HUDEP-2 (cell line): ENCODE data around the gene CRISPLD2.

Experiments
- DNase-seq, 76 experiments: peaks; one replicate each; lab custom pipeline; 2025; ENCODE audit not compliant: unreplicated experiment in 76 of 76; lab: John Stamatoyannopoulos, UW

Gene CRISPLD2

DNA sequence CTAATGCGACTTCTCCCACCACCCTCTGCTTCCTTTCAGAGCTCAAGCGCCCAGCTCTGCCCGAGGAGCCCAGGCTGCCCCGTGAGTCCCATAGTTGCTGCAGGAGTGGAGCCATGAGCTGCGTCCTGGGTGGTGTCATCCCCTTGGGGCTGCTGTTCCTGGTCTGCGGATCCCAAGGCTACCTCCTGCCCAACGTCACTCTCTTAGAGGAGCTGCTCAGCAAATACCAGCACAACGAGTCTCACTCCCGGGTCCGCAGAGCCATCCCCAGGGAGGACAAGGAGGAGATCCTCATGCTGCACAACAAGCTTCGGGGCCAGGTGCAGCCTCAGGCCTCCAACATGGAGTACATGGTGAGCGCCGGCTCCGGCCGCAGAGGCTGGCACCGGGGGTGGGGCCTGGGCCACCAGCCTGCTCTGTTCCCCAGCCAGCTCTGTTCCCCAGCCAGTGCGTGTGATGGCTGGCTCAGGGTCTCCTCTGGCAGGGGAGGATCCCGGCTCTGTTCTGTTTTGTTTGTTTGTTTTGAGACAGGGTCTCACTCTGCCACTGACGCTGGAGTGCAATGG, 18.7 kb downstream of the CRISPLD2 start:
- no peak for DNase-seq

DNA sequence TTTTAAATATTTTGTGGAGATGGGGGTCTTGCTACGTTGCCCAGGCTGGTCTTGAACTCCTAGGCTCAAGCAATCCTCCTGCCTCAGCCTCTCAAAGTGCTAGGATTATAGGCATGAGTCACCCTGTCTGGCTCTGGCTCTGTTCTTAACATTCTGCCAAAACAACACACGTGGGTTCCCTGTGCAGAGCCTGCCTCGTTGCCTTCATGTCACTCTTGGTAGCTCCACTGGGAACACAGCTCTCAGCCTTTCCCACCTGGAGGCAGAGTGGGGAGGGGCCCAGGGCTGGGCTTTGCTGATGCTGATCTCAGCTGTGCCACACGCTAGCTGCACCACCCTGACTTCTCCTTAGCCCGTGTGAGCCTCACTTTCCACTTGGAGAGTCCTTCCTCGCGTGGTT, 19.3 kb downstream of the CRISPLD2 start:
- DNase-seq = peak in 1 of 76 experiments; percentile 1

DNA sequence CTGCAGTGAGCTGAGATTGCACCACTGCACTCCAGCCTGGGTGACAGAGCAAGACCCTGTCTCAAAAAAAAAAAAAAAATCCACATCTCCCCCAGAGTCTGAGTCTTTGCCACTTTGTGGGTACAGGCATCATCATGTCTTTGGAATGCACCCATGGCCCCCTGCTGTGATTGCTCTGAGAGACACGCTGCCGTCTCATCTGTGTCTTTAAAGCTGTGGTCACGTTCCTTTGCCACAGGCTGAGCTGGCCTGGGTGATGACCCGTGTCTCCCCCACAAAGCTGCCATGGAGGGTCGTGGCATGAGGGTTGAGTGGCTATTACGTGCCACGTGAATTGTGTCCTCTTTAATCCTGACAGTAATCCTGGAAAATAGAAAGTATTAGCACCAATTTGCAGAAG, 20.2 kb downstream of the CRISPLD2 start:
- no peak for DNase-seq

DNA sequence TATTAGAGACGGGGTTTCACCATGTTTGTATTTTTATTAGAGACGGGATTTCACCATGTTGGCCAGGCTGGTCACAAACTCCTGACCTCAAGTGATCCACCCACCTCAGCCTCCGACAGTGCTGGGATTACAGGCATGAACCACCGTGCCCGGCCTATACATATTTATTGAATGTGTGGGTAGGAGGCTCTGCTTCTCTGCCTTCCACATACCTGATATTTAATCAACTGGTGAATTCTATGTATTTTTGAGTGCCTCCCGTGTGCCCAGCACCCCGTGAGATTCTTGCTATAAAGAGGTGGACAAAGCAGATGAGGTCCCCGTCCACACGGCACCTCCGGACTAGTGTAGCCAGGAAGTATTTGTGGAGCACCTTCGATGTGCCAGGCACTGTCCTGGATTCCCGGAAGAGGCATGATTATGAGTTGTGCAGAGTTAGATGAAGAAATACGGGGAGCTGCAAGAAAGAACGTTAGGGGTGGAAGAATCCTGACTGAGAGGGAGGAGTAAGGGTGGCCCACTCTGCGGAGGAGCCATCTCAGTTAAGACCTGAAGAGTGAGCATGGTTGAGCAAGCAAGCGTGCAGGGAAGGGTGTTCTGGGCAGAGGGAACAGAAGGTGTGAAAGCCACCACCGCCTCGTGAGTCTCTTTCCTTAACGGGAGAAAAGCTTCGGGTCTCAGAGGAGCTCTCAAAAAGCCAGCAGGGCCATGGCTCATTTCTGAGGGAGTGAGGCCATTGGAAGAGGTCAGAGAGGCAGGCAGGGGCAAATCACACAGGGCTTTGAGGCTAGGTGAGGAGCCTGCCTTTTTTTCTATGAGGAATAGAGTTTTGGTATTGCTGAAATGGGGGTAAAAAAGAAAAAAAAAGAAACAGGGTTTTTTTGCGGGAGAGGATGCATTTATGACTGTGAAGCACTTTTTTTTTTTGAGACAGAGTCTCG, 21.2 kb downstream of the CRISPLD2 start:
- DNase-seq = no peak

DNA sequence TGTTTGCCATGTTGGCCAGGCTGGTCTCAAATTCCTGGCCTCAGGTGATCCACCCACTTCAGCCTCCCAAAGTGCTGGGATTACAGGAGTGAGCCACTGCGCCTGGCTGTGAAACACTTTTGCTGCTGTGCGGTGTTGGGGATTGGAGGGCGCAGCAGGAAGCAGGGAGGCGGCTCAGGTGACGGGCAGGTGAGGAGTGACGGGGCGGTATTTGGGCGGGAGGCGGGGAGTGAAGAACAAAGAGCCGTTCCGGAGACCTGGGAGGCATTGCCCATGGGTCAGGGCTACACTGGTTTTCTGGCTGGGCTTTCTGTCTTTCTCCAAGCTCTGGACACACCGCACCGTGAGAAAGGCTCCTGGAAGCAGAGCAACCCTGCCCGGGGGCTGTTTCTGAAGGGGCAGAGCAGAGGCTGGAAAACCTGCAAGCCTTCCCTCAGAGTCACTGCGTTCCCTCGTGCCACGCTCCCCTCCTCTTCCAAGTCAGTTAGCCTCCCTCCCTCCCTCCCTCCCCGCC, 22.1 kb downstream of the CRISPLD2 start:
- DNase-seq = no peak

DNA sequence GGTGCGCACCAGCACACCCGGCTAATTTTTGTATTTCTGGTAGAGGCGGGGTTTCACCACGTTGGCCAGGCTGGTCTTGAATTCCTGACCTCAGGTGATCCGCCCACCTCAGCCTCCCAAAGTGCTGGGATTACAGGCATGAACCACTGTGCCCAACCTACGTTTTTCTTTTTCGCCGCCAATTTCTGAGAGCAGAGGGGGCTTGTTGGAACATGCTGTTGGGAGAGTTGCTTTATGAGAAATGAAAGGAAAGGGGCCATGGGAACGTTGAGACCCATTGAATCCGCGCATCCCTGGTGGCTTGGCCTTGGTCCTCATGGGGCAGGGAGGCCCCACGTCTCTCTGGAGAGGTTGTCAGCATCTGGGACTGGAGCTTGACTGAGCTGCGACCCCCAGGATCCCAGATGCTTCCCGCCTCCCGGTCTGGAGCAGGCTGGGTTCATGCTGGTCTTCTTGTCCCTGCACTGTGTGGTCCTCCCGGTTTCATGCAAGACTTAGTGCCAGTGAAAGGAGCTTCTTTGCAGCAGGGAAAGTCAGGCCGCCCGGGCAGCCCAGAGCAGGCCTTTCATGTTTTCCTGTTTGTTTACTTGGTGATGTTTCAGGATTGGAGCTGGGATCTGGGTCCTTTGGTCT, 22.8 kb downstream of the CRISPLD2 start:
- no peak for DNase-seq

DNA sequence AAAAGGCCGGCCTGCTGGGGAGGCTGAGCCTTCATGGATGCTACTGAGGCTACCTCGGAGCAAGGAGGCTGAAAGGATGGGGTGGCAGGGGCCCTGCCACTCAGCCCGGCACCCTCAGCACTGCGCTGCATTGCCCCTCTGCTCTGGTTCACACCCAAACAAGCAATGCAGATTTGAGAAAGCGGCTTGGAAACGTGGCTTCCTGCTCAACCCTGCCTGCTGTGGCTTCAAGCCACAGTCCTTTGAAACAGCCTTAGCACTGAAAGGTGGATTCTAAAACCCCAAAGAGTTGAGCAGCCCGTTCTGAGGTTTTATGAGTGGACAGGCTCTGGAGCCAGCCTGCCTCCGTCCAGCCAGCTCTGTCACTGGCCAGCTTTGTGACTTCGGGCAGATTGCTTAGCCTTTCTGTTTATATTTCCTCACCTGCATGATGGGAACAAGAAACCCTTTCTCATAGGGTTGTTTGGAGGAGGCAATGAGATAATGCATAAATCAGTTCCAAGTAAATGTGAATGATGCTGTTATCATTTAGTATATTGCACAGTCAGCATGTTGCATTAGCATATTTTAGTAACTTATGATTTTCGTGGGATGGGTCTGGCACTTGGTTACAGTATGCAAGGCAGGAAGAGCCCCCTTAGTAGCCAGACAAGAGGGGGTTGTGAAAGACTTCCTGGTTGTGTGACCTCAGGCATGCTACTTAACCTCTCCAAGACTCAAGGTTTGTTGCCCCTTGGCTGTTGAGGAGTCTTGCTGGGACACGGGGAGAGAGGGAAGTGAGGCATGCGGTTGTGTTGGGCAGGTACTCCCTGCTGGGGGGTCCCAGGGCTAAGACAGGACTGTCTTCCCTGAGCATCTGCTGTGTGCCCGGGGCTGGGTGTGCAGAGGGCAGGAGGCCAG, 23.6 kb downstream of the CRISPLD2 start:
- no peak for DNase-seq

DNA sequence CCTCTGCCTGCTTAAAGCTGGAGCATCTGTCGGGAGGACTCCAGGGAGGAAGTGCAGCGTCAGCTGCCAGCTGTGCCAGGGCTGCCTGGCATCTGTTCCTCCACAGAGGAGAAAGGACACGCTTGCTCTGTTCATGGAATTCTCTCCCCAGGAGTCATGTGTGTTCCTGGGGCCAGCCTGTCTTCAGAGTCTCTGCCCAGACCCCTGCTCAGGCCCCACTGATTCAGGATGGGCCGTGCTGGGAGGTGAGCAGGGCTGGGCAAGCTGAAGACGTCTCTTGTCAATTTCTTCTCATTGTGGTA, 24.2 kb downstream of the CRISPLD2 start:
- DNase-seq = no peak

DNA sequence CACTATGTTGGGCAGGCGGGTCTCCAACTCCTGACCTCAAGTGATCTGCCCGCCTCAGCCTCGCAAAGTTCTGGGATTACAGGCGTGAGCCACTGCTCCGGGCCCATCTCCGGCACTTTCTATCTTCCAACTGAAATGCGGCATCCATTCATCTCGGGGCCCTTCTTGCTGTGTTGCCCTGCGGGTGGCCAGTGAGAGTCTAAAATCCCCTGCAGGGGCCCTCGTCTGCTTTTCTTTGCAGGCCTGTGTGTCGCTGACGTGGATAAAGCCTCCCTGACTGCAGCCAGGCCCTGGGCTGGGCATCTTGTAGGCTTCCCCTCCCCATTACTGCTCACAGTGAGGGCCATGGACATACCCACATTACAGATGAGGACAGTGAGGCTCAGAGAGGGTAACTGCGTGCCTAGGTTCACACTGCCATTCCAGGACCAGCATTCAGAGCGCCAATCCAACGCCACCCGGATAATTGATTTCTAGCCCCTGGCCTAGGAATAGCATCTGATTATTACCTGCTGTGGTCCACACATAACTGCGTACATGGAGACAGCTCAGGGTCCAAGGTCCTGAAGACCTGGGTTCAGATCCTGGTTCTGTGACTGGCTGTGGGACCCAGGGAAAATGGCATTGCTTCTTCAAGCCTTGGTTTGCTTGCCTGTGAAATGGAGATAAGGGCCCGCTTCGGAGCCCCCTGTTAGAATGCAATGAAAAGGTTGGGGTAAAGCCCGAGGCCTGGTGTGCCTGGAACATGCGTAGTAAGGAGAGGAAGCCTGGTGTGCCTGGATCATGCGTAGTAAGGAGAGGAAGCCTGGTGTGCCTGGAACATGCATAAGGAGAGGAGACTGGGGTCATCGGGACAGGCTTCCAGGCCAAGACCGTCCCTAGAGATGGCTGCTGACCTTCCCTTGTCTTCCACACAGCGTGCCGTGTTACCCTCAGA, 25.0 kb downstream of the CRISPLD2 start:
- no peak for DNase-seq

DNA sequence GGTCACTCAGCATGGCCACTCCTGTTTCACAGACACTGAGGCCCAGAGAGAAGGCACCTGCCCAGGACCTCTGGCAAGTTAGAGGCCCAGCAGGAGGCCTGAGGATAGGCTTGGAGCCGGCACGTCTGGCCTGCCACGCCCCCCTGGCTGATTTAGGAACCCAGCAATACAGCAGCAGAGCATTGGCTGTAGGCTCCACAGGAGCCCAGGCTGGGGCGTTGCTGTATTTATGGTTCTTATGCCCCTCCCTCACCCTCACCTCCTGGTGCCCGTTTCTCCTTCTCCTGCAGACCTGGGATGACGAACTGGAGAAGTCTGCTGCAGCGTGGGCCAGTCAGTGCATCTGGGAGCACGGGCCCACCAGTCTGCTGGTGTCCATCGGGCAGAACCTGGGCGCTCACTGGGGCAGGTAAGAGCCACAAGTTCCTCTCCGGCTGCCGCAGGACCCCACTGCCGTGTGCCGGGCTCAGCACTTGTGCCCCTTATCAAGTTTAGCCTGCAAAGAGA, 25.8 kb downstream of the CRISPLD2 start:
- no peak for DNase-seq

DNA sequence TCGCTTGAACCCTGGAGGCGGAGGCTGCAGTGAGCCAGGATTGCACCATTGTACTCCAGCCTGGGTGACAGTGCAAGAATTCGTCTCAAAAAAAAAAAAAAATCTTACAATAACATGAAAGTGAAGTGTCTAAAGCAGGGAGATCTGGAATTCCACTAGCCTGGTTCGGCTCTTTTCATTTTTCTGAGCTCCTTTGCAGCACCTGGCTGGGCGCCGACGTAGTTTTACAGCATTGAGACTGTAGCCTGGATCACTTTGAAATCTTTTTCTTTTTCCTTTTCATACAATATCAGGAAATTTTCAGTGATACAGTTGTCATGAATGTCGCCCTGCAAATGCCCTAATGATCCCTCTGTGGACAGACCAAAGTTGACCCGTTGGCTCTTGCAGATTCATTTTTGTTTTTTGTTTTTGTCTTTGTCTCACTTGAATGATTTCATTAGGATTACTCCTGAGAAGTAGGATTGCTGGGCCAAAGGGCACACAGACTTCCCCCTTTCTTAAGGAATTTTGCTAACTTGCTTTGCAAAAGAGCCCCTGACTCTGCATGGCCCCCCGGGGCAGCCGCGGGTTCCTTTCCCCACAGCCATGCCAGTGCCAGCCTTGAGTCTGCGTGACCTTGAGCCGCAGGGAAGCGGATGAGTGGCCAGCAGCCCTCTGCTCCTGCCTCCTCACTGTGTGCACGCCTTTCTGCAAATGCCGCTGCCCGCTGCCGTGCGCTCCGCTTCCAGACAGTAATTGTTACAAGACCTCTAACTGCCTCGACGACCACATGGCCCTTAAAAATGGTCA, 28.0 kb downstream of the CRISPLD2 start:
- DNase-seq = no peak

DNA sequence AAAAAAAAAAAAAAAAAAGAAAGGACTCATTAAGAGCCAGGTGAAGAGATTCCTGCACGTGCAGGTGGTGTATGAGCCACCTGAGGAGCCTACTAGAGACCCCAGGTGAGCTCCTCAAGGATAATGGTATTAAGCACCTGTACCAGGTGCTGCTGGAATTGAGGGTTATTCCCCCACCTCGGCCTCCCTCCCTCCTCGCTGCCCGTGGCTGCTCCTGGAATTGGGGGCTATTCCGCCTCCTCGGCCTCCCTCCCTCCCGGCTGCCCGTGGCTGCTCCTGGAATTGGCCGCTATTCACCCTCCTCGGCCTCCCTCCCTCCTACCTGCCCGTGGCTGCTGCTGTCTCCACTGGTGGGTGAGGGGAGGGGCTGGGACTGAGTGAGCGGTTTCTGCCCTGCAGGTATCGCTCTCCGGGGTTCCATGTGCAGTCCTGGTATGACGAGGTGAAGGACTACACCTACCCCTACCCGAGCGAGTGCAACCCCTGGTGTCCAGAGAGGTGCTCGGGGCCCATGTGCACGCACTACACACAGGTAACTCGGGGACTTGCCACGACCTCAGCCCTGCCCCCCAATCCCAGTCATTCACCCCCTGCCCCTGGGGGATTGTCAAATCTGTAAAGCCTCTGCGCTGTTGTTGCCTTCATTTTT, 29.3 kb downstream of the CRISPLD2 start:
- no peak for DNase-seq

DNA sequence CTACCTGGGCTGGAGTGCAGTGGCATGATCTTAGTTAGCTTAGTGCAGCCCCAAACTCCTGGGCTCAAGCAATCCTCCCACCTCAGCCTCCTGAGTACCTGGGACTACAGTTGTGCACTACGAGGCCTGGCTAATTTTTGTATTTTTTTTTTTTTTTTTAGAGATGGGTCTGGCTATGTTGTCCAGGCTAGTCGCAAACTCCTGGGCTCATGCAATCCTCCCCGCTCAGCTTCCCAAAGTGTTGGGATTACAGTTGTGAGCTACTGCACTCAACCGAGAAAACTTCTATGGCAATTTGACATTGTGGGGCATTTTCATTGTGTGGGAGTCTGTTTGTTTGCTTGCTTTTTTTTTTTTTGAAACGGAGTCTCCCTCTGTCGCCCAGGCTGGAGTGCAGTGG, 30.0 kb downstream of the CRISPLD2 start:
- no peak for DNase-seq

DNA sequence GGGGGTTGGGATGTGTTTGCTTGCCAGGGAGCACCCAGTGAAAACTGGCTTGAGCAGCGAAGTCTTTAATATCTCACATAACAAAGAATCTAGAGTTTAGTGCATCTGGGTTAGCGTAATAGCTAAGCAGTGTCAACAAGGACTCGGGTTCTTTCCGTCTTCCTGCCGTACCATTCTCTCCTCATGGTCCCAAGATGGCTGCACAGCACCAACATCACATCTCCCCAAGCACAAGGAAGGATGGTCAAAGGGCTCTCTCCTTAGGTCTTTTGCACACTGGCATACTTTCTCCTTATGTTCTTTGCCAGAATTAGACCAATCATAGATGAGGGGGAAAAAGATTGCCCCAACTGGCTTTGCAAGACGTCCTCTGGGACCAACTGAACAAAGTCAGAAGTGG, 30.9 kb downstream of the CRISPLD2 start:
- no peak for DNase-seq

DNA sequence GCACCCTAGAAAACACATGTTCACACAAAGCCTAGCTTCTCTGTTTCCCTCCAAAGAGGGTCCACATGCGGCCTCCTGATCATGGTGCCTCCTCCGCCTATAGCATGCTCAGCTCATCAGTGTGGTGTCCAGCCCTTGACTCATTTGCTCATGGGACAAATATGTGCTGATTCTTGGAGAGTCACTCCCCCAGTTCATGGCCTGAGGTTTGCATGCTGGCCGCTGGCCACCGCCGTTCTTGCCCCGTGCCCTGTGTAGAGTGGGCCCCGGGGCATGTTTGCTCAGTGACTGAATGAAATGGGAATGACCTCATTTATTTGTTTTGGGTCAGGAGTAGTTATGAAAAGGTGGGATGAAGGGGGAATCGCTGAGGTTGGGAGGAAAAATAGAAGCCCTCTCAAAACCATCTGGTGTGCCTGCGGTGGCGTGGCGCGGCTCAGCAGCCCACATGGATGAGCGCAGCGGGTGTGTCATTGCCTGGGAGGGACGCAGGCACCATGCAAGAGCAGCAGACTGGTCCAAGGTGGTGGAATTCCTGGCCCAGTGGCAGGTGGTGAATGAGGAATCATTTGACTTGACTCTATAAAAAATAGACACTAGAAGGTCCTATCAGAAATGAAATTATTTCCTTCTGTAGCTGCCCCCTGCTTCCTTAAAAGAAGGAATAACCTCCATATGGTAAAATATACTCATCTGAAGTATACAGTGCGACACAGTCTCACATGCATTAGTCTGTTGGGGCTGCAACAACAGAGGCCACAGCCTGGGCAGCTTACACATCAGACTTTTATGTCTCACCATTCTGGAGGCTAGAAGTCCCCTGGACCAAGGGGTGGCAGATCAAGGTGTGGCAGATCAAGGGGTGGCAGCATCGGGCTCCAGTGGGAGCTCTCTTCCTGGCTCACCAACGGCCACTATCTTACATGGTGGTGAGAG, 31.7 kb downstream of the CRISPLD2 start:
- no peak for DNase-seq

DNA sequence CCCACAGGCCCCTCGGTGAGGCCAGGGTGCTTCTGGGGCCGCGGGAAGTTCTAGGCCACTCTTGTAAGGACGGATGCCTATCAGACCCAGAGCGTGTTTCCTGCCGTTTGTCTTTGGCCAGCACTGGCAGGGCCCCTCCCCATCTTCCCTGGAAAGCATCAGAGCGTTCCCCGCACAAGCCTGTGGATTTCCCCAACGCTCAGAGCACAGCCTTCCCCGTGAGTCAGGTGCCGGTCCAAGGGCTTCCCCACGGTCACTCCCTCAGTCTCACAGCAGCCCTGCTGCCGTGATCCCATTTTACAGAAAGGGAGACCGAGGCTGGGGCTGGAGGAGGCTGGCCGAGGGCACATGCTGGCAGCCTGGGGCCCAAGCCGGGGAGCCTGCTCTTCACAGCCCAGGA, 33.7 kb downstream of the CRISPLD2 start:
- no peak for DNase-seq

DNA sequence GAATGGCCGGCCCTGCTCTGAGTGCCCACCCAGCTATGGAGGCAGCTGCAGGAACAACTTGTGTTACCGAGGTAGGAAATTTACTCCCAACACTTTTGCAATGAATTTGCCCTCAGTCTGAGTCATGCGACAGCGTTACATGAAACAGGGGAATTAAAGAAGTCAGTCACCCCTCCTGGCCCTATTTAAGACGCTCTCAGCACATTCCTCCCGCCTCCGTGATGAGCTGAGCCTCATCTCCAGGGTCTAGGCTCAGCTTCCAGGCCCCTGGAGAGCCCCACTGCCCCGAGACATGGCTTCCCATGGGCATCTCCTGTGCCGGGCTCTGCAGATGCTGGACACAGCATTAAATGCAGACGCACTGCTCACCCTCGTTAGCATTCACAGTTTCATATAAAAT, 35.0 kb downstream of the CRISPLD2 start:
- no peak for DNase-seq
